Endothelial cell of umbilical vein (primary cell): ENCODE measurements around the gene RTN4RL1. TPM values are rescaled to one million over a fixed set of nuclear protein-coding genes. Genes with fewer than 3 reads are reported as not detected.

Experiments
- BruUV-seq: library from RNA; stranded (reverse); fragments of 400-500 nt; replicated peaks from 2 replicates; lab custom pipeline; 2021; lab: Mats Ljungman, UMichigan
- CTCF ChIA-PET: fragments of 300-600, 350-600 bp; sonication (Branson Sonifier 250); formaldehyde crosslinking; loops from one replicate; lab custom pipeline; 2021; ENCODE audit warnings: antibody characterized with exemption, inconsistent platforms; lab: Charles Lee
- POLR2A ChIA-PET: fragments of 300-600, 350-600 bp; sonication (Branson Sonifier 250); formaldehyde crosslinking; loops from one replicate; lab custom pipeline; 2021; ENCODE audit warnings: antibody characterized with exemption, inconsistent platforms; lab: Charles Lee
- DNase-seq: peaks from one replicate; pipeline ENCODE4 v3.0.0-alpha.2; 2011; ENCODE audit warnings: low read depth, low spot score
- FAIRE-seq: peaks from 2 replicates; lab custom pipeline; 2011; peaks lifted over from hg19 to GRCh38; lab: Jason Lieb, UNC
- H2AFZ ChIP-seq: 2 replicates; pipeline ENCODE4 v1.6.0; 2012; ENCODE audit warnings: low read depth, low read length, control low read depth, inconsistent platforms
- H3K27ac ChIP-seq: 2 replicates; pipeline ENCODE4 v1.5.1; 2011; ENCODE audit warnings: low read depth, mild to moderate bottlenecking, control low read depth, low read length, moderate library complexity; ENCODE audit not compliant: insufficient read depth
- H3K27me3 ChIP-seq, 2 experiments: 2 replicates each; pipeline versions ENCODE4 v1.6.0 to v1.6.1; 2011; ENCODE audit warnings: low read length in 2 of 2, mixed read lengths in 1 of 2; ENCODE audit not compliant: control insufficient read depth in 2 of 2, insufficient read depth in 2 of 2
- H3K36me3 ChIP-seq, 2 experiments: 2 replicates in 1 of 2; 3 replicates in 1 of 2; pipeline ENCODE4 v1.5.1; 2011; ENCODE audit warnings: low read length in 2 of 2, mild to moderate bottlenecking in 1 of 2, moderate library complexity in 1 of 2; ENCODE audit not compliant: control insufficient read depth in 2 of 2, insufficient read depth in 2 of 2; ENCODE audit errors: extremely low read depth in 1 of 2
- H3K4me1 ChIP-seq: 3 replicates; pipeline ENCODE4 v1.5.1; 2011; ENCODE audit warnings: mild to moderate bottlenecking, low read length; ENCODE audit not compliant: control insufficient read depth, insufficient read depth; ENCODE audit errors: extremely low read depth
- H3K4me2 ChIP-seq: 2 replicates; pipeline ENCODE4 v1.6.1; 2011; ENCODE audit warnings: low read length, control low read depth, mixed read lengths; ENCODE audit not compliant: insufficient read depth
- H3K4me3 ChIP-seq, 3 experiments: fragments of 200-600 bp in 1 of 3; sonication (generic), shearing (Covaris generic) in 1 of 3; replicated peaks in 1 of 3; 2 replicates each; pipeline ENCODE4 v1.5.1; 2011 to 2016; ENCODE audit warnings: control low read depth in 3 of 3, low read length in 3 of 3, mild to moderate bottlenecking in 2 of 3, inconsistent platforms in 1 of 3, low read depth in 1 of 3, moderate library complexity in 1 of 3; ENCODE audit not compliant: insufficient read depth in 1 of 3
- H3K79me2 ChIP-seq: 2 replicates; pipeline ENCODE4 v1.6.0; 2012; ENCODE audit warnings: low read length, inconsistent platforms; ENCODE audit not compliant: control insufficient read depth, insufficient read depth
- H3K9ac ChIP-seq: replicated peaks from 2 replicates; pipeline ENCODE3; 2011; ENCODE audit warnings: low read length, control low read depth; ENCODE audit not compliant: insufficient read depth; ENCODE audit errors: extremely low read depth
- H3K9me1 ChIP-seq: replicated peaks from 3 replicates; pipeline ENCODE4 v1.6.0; 2011; ENCODE audit warnings: mild to moderate bottlenecking, low read length; ENCODE audit not compliant: control insufficient read depth, insufficient read depth; ENCODE audit errors: extremely low read depth
- H3K9me3 ChIP-seq: replicated peaks from 2 replicates; pipeline ENCODE4 v1.5.1; 2012; ENCODE audit warnings: low read length, inconsistent platforms; ENCODE audit not compliant: control insufficient read depth, insufficient read depth
- H4K20me1 ChIP-seq: replicated peaks from 2 replicates; pipeline ENCODE3; 2011; ENCODE audit warnings: mild to moderate bottlenecking, low read length; ENCODE audit not compliant: control insufficient read depth, insufficient read depth; ENCODE audit errors: extremely low read depth
- CTCF ChIP-seq, 2 donors: IDR thresholded peaks; 1 replicate in 1 of 2; 2 replicates in 1 of 2; pipeline ENCODE4 v1.5.1; 2011; ENCODE audit warnings: low read length in 2 of 2, mild to moderate bottlenecking in 2 of 2, moderate library complexity in 2 of 2, control low read depth in 1 of 2, inconsistent platforms in 1 of 2, low read depth in 1 of 2; ENCODE audit not compliant: insufficient read depth in 1 of 2; ENCODE audit errors: extremely low read depth in 1 of 2
- EZH2 ChIP-seq: IDR thresholded peaks from 2 replicates; pipeline ENCODE4 v1.6.1; 2012; ENCODE audit warnings: borderline replicate concordance, low read depth, mild to moderate bottlenecking, moderate library complexity, low read length, inconsistent platforms; ENCODE audit not compliant: severe bottlenecking
- FOS ChIP-seq: IDR thresholded peaks from 2 replicates; pipeline ENCODE4 v1.6.1; 2011; ENCODE audit warnings: mild to moderate bottlenecking, low read length, moderate library complexity, borderline replicate concordance; ENCODE audit not compliant: insufficient read depth
- GATA2 ChIP-seq: IDR thresholded peaks from 2 replicates; pipeline ENCODE4 v1.7.0; 2011; ENCODE audit warnings: low read depth, mild to moderate bottlenecking, moderate library complexity, mixed read lengths, low read length; ENCODE audit not compliant: insufficient read length, insufficient read depth
- JUN ChIP-seq: IDR thresholded peaks from 2 replicates; pipeline ENCODE4 v1.6.1; 2011; ENCODE audit warnings: borderline replicate concordance, low read depth; ENCODE audit not compliant: insufficient read length, insufficient read depth
- MAX ChIP-seq: IDR thresholded peaks from 2 replicates; pipeline ENCODE4 v1.6.1; 2011; ENCODE audit not compliant: insufficient read depth, insufficient read length
- MYC ChIP-seq: IDR thresholded peaks from one replicate; pipeline ENCODE4 v1.6.1; 2011; ENCODE audit warnings: mild to moderate bottlenecking, low read depth, low read length
- POLR2A ChIP-seq: IDR thresholded peaks from 2 replicates; pipeline ENCODE4 v1.6.1; 2012; ENCODE audit warnings: low read depth, mild to moderate bottlenecking, control low read depth, low read length
- POLR2AphosphoS5 ChIP-seq: IDR thresholded peaks from 2 replicates; pipeline ENCODE4 v1.6.1; 2012; ENCODE audit warnings: low read depth, mild to moderate bottlenecking, control low read depth, low read length, moderate library complexity; ENCODE audit not compliant: insufficient read depth
- dilution Hi-C: fragments of 300-500 bp; cut with MboI; formaldehyde crosslinking; loops from one replicate; pipeline ENCODE4 v1.15.0; 2019; ENCODE audit warnings: low sequenced_read_pairs; ENCODE audit not compliant: extremely low pct_ligation_motif_present
- intact Hi-C: fragments of 100-400 bp; cut with micrococcal nuclease; formaldehyde crosslinking; loops from one replicate; pipeline ENCODE4 v1.10.0; 2022
- polyA plus RNA-seq, 4 experiments: library from polyadenylated mRNA; depleted of rRNA in 3 of 4; stranded (reverse) in 3 of 4; unstranded in 1 of 4; fragments of >200 nt; gene quantifications; 2 replicates each; pipeline versions ENCODE4 v1.2.1 to v1.2.3, GENCODE V29; 2011 to 2012; ENCODE audit warnings: missing spikeins in 1 of 4
- total RNA-seq: library from RNA; stranded (reverse); gene quantifications from 2 replicates; pipeline ENCODE4 v1.2.3, GENCODE V29; 2021

The RTN4RL1 gene
- total and polyA plus RNA-seq, 2 donors (not counting 3 experiments of a cell fraction or from before 2014, with no cell fraction given), result 0.04 TPM; not detected in 1

GRCh38 chr17:2009737-2010136 is 15.4 kb downstream of the RTN4RL1 start:
- H3K27me3 ChIP-seq, result peaks cover 0 to 3% of the 10 kb centered on the region in 2 experiments
- no peak overlapping the region for H3K4me2 ChIP-seq
- DNase-seq, result no peak
- H3K4me1 ChIP-seq, result no peaks in the 10 kb centered on the region
- no peaks in the 10 kb centered on the region for H3K9me1 ChIP-seq
- H4K20me1 ChIP-seq, result no peaks in the 10 kb centered on the region
- no peak for FAIRE-seq
- TF ChIP-seq MYC (no peak), POLR2A (no peak), GATA2 (no peak), EZH2 (no peak)
- intact Hi-C loops, result no loop called here
- H3K36me3 ChIP-seq, result no peaks in the 10 kb centered on the region
- no peak overlapping the region for H3K9ac ChIP-seq
- no peak overlapping the region for H2AFZ ChIP-seq
- H3K4me3 ChIP-seq, result no peak overlapping the region
- H3K79me2 ChIP-seq, result no peaks in the 10 kb centered on the region
- CTCF ChIA-PET, result no interaction called here
- dilution Hi-C loops, result no loop called here
- BruUV-seq, result no TSS peak
- H3K27ac ChIP-seq, result no peak overlapping the region
- H3K9me3 ChIP-seq, result no peaks in the 10 kb centered on the region
- POLR2A ChIA-PET, result no interaction called here

- no peak for TF ChIP-seq MAX
- TF ChIP-seq EZH2, result no peak
- no peak for TF ChIP-seq JUN
- no peak for TF ChIP-seq CTCF (IDR thresholded peaks at IDR 0.05; ENCODE audit: extremely low read depth in 1 of 2, insufficient read depth in 1 of 2, low read depth in 1 of 2, low read length in 2 of 2)
- no peak for TF ChIP-seq POLR2AphosphoS5
- TF ChIP-seq FOS, result no peak
- no peak for TF ChIP-seq POLR2A
- no peak for TF ChIP-seq GATA2
- TF ChIP-seq MYC, result no peak
- H3K4me2 ChIP-seq, result no peak overlapping the region
- no peaks in the 10 kb centered on the region for H3K36me3 ChIP-seq
- dilution Hi-C loops (no loop called here), intact Hi-C loops (no loop called here)
- H2AFZ ChIP-seq, result no peak overlapping the region
- H3K9me3 ChIP-seq, result no peaks in the 10 kb centered on the region
- no peak overlapping the region for H3K4me3 ChIP-seq
- no peak overlapping the region for H3K9ac ChIP-seq
- H3K27me3 ChIP-seq, result peaks cover 0 to 3% of the 10 kb centered on the region in 2 experiments
- no peaks in the 10 kb centered on the region for H3K9me1 ChIP-seq
- ChIA-PET POLR2A (no interaction called here), CTCF (no interaction called here)
- DNase-seq, result no peak
- H4K20me1 ChIP-seq, result no peaks in the 10 kb centered on the region
- no peaks in the 10 kb centered on the region for H3K79me2 ChIP-seq
- no peak for FAIRE-seq
- H3K27ac ChIP-seq, result no peak overlapping the region
- no TSS peak for BruUV-seq
- H3K4me1 ChIP-seq, result no peaks in the 10 kb centered on the region
Measured at GRCh38 chr17:2008332-2009126, 16.6 kb downstream of the RTN4RL1 start.
